SJSA1 (cell line): ENCODE results near the gene KLF2. TPM values are rescaled to one million over a fixed set of nuclear protein-coding genes. Genes with fewer than 3 reads are reported as not detected.
"Not testable (repeated sequence)": the region's sequence is repeated elsewhere in the genome, so short reads cannot be mapped to it uniquely, and the experiment has no call there.

Experiments
- DNase-seq, 2 experiments: peaks; one replicate each; pipeline ENCODE4 v3.0.0-alpha.2; 2015 to 2020; ENCODE audit warnings: low spot score in 2 of 2, low read depth in 1 of 2
- H3K27ac ChIP-seq: fragments of 250-450 bp; sonication (Bioruptor Pico); 2 replicates; pipeline ENCODE4 v1.5.1; 2020; ENCODE audit warnings: mild to moderate bottlenecking, moderate library complexity
- H3K27me3 ChIP-seq: fragments of 250-450 bp; sonication (Bioruptor Pico); replicated peaks from 2 replicates; pipeline ENCODE4 v1.5.1; 2020; ENCODE audit warnings: mild to moderate bottlenecking, moderate library complexity
- H3K36me3 ChIP-seq: fragments of 250-450 bp; sonication (Bioruptor Pico); 2 replicates; pipeline ENCODE4 v1.5.1; 2020; ENCODE audit warnings: mild to moderate bottlenecking
- H3K4me1 ChIP-seq: fragments of 250-450 bp; sonication (Bioruptor Pico); replicated peaks from 2 replicates; pipeline ENCODE4 v1.6.1; 2021; ENCODE audit warnings: mild to moderate bottlenecking
- H3K4me3 ChIP-seq: fragments of 250-450 bp; sonication (Bioruptor Pico); 2 replicates; pipeline ENCODE4 v1.5.1; 2020; ENCODE audit warnings: mild to moderate bottlenecking
- H3K9me3 ChIP-seq: fragments of 250-450 bp; sonication (Bioruptor Pico); replicated peaks from 2 replicates; pipeline ENCODE4 v1.5.1; 2020; ENCODE audit warnings: mild to moderate bottlenecking
- total RNA-seq: library from RNA; depleted of rRNA; stranded (reverse); fragments of >200 nt; shearing (Covaris generic); gene quantifications from 2 replicates; pipeline ENCODE4 v1.2.3, GENCODE V29; 2014

KLF2 gene
- total RNA-seq, 1 experiment from 2014 or later, result 15.2 TPM

GRCh38 chr19:16297575-16298178 lies 26.9 kb upstream of the KLF2 start:
- Histone ChIP-seq H3K4me3 (no peak overlapping the region), H3K4me1 (peaks cover 38% of the 10 kb centered on the region), H3K27me3 (no peaks in the 10 kb centered on the region), H3K9me3 (no peaks in the 10 kb centered on the region), H3K27ac (no peak overlapping the region), H3K36me3 (no peaks in the 10 kb centered on the region)
- DNase-seq, result no peak

GRCh38 chr19:16298334-16298733 lies 26.3 kb upstream of the KLF2 start:
- H3K4me3 ChIP-seq, result no peak overlapping the region
- H3K27ac ChIP-seq, result no peak overlapping the region
- H3K27me3 ChIP-seq, result no peaks in the 10 kb centered on the region
- no peak for DNase-seq
- no peaks in the 10 kb centered on the region for H3K9me3 ChIP-seq
- H3K36me3 ChIP-seq, result no peaks in the 10 kb centered on the region
- H3K4me1 ChIP-seq, result peaks cover 31% of the 10 kb centered on the region

GRCh38 chr19:16301999-16302694 lies 22.5 kb upstream of the KLF2 start:
- Histone ChIP-seq H3K4me3 (no peak overlapping the region), H3K27ac (no peak overlapping the region), H3K36me3 (no peaks in the 10 kb centered on the region), H3K27me3 (no peaks in the 10 kb centered on the region), H3K4me1 (peaks cover 8% of the 10 kb centered on the region), H3K9me3 (no peaks in the 10 kb centered on the region)
- DNase-seq, result no peak

- DNase-seq, result no peak
- no peak overlapping the region for H3K4me3 ChIP-seq
These were observed 20.9 kb upstream of the KLF2 start for GRCh38 chr19:16303755-16304154.

GRCh38 chr19:16304511-16304910 lies 20.1 kb upstream of the KLF2 start:
- not testable (repeated sequence) for H3K9me3 ChIP-seq, H3K27me3 ChIP-seq, DNase-seq, H3K36me3 ChIP-seq, H3K4me3 ChIP-seq, H3K27ac ChIP-seq, H3K4me1 ChIP-seq

More at GRCh38 chr19:16303755-16304154, 20.9 kb upstream of the KLF2 start:
- Histone ChIP-seq H3K9me3 (no peaks in the 10 kb centered on the region), H3K4me1 (0 out of 2 replicates have a peak, but pooled peaks cover 4% of the 10 kb centered on the region), H3K27ac (no peak overlapping the region), H3K36me3 (no peaks in the 10 kb centered on the region), H3K27me3 (no peaks in the 10 kb centered on the region)

- not testable (repeated sequence) for H3K4me1 ChIP-seq, H3K27ac ChIP-seq, H3K36me3 ChIP-seq, H3K9me3 ChIP-seq, H3K27me3 ChIP-seq, H3K4me3 ChIP-seq, DNase-seq
These were observed 19.6 kb upstream of the KLF2 start for GRCh38 chr19:16305060-16305459.

- Histone ChIP-seq H3K36me3 (no peaks in the 10 kb centered on the region), H3K4me3 (no peak overlapping the region), H3K9me3 (no peaks in the 10 kb centered on the region), H3K4me1 (0 out of 2 replicates have a peak, but pooled peaks cover 4% of the 10 kb centered on the region), H3K27ac (no peak overlapping the region), H3K27me3 (no peaks in the 10 kb centered on the region)
- DNase-seq, result no peak
These were observed 17.8 kb upstream of the KLF2 start for GRCh38 chr19:16306728-16307402.

GRCh38 chr19:16308081-16308480 lies 16.5 kb upstream of the KLF2 start:
- Histone ChIP-seq H3K27ac (no peak overlapping the region), H3K4me3 (no peak overlapping the region)

GRCh38 chr19:16309643-16310042 lies 15.0 kb upstream of the KLF2 start:
- Histone ChIP-seq H3K36me3 (no peaks in the 10 kb centered on the region), H3K27ac (no peak overlapping the region), H3K4me3 (no peak overlapping the region), H3K27me3 (no peaks in the 10 kb centered on the region), H3K9me3 (no peaks in the 10 kb centered on the region), H3K4me1 (no peaks in the 10 kb centered on the region)
- DNase-seq, result no peak

More at GRCh38 chr19:16308081-16308480, 16.5 kb upstream of the KLF2 start:
- Histone ChIP-seq H3K27me3 (no peaks in the 10 kb centered on the region), H3K4me1 (no peaks in the 10 kb centered on the region), H3K36me3 (no peaks in the 10 kb centered on the region), H3K9me3 (no peaks in the 10 kb centered on the region)
- no peak for DNase-seq

GRCh38 chr19:16315825-16316505 lies 8.7 kb upstream of the KLF2 start:
- peaks cover 6% of the 10 kb centered on the region; the same call in 1 of the 2 replicates for H3K9me3 ChIP-seq
- H3K27ac ChIP-seq, result peak overlapping the region; percentile 45
- H3K36me3 ChIP-seq, result no peaks in the 10 kb centered on the region
- DNase-seq, result peak; percentile 80 to 89
- peaks cover 54% of the 10 kb centered on the region for H3K4me1 ChIP-seq
- H3K27me3 ChIP-seq, result no peaks in the 10 kb centered on the region
- no peak overlapping the region for H3K4me3 ChIP-seq

- H3K36me3 ChIP-seq, result no peaks in the 10 kb centered on the region
- H3K4me1 ChIP-seq, result peaks cover 59% of the 10 kb centered on the region
- DNase-seq, result no peak
- H3K27me3 ChIP-seq, result no peaks in the 10 kb centered on the region
- H3K4me3 ChIP-seq, result no peak overlapping the region
- H3K9me3 ChIP-seq, result peaks cover 6% of the 10 kb centered on the region; the same call in 1 of the 2 replicates
- H3K27ac ChIP-seq, result peak overlapping the region; percentile 30
These were observed 8.1 kb upstream of the KLF2 start for GRCh38 chr19:16316506-16316882.

GRCh38 chr19:16319481-16319880 lies 5.1 kb upstream of the KLF2 start:
- H3K36me3 ChIP-seq, result no peaks in the 10 kb centered on the region
- peaks cover 82% of the 10 kb centered on the region for H3K4me1 ChIP-seq
- H3K27me3 ChIP-seq, result no peaks in the 10 kb centered on the region
- peaks cover 6% of the 10 kb centered on the region; the same call in 1 of the 2 replicates for H3K9me3 ChIP-seq
- H3K4me3 ChIP-seq, result no peak overlapping the region
- peak; percentile 96 to 99 for DNase-seq
- H3K27ac ChIP-seq, result peak overlapping the region; percentile 61

- Histone ChIP-seq H3K27me3 (no peaks in the 10 kb centered on the region), H3K9me3 (peaks cover 11% of the 10 kb centered on the region; the same call in 1 of the 2 replicates), H3K4me3 (no peak overlapping the region), H3K27ac (peak overlapping the region; percentile 67), H3K4me1 (peaks cover 73% of the 10 kb centered on the region), H3K36me3 (peaks cover 14% of the 10 kb centered on the region)
- peak; percentile 40 to 68 for DNase-seq
These were observed 3.6 kb upstream of the KLF2 start for GRCh38 chr19:16320987-16321386.
